OCI-LY1 (cell line): Measurements from ENCODE around the gene TRPM3.

ENCODE experiments used
- EZH2 ChIP-seq: fragments of 200-600 bp; sonication (generic), shearing (Covaris generic); IDR thresholded peaks from 2 replicates; pipeline ENCODE4 v1.8.0; 2017; ENCODE audit warnings: borderline replicate concordance, mixed run types, mild to moderate bottlenecking, antibody characterized with exemption, low read length, moderate library complexity, mixed read lengths
- TF ChIP-seq, protein P1 (sequence below): fragments of 200-600 bp; sonication (generic), shearing (Covaris generic); IDR thresholded peaks from 2 replicates; pipeline ENCODE4 v1.5.1; 2017; ENCODE audit warnings: mild to moderate bottlenecking, antibody characterized with exemption, low read length, moderate library complexity, mixed read lengths

DNA sequence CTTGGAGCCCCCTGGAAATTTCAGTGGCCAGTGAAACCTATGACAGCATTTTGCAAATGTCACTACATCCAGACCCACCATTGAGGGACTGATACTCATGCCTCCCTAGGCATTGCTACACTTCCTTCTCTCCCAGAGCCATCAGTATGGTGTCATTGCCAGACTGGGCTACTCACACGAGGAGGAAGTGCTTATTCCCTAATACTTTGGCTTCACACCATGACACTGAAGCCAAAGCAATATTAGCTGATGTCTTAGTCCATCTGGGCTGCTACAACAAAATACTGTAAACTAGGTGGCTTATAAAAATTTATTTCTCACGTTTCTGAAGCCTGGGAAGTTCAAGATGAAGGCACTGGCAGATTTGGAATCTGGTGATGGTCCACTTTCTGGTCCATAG, 22.6 kb downstream of the TRPM3 start:
- TF ChIP-seq, protein P1, sequence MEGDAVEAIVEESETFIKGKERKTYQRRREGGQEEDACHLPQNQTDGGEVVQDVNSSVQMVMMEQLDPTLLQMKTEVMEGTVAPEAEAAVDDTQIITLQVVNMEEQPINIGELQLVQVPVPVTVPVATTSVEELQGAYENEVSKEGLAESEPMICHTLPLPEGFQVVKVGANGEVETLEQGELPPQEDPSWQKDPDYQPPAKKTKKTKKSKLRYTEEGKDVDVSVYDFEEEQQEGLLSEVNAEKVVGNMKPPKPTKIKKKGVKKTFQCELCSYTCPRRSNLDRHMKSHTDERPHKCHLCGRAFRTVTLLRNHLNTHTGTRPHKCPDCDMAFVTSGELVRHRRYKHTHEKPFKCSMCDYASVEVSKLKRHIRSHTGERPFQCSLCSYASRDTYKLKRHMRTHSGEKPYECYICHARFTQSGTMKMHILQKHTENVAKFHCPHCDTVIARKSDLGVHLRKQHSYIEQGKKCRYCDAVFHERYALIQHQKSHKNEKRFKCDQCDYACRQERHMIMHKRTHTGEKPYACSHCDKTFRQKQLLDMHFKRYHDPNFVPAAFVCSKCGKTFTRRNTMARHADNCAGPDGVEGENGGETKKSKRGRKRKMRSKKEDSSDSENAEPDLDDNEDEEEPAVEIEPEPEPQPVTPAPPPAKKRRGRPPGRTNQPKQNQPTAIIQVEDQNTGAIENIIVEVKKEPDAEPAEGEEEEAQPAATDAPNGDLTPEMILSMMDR = no peak
- no peak for TF ChIP-seq EZH2
